MCF 10A (cell line): Measurements from ENCODE around the gene SLC39A13. TPM values are rescaled to one million over a fixed set of nuclear protein-coding genes. Genes with fewer than 3 reads are reported as not detected.

Experiments used
- BruUV-seq: library from RNA; stranded (reverse); fragments of 400-500 nt; replicated peaks from 2 replicates; lab custom pipeline; 2021; lab: Mats Ljungman, UMichigan
- CTCF ChIA-PET: fragments of 300-600 bp; sonication (Branson Sonifier 250); formaldehyde crosslinking; extraction: SDS; loops from one replicate; lab custom pipeline; 2021; ENCODE audit warnings: antibody characterized with exemption, inconsistent platforms; lab: Yijun Ruan, JAX
- POLR2A ChIA-PET: fragments of 300-600, 350-650 bp; sonication (Branson Sonifier 250); formaldehyde crosslinking; extraction: SDS; loops from one replicate; lab custom pipeline; 2020; ENCODE audit warnings: antibody characterized with exemption, inconsistent platforms; lab: Yijun Ruan, JAX
- DNase-seq: peaks from one replicate; pipeline ENCODE4 v3.0.0-alpha.2; 2018; ENCODE audit not compliant: unreplicated experiment
- H3K27ac Mint-ChIP-seq: one replicate; pipeline ENCODE4 v1.8.0; 2022; ENCODE audit warnings: mild to moderate bottlenecking, low read depth, mixed read lengths; ENCODE audit not compliant: unreplicated experiment
- H3K27me3 Mint-ChIP-seq: one replicate; pipeline ENCODE4 v1.8.0; 2022; ENCODE audit warnings: mixed read lengths; ENCODE audit not compliant: insufficient read depth, unreplicated experiment
- H3K36me3 Mint-ChIP-seq: one replicate; pipeline ENCODE4 v1.8.0; 2022; ENCODE audit warnings: mild to moderate bottlenecking, moderate library complexity, mixed read lengths; ENCODE audit not compliant: insufficient read depth, unreplicated experiment
- H3K4me1 Mint-ChIP-seq: one replicate; pipeline ENCODE4 v1.8.0; 2022; ENCODE audit warnings: mixed read lengths; ENCODE audit not compliant: insufficient read depth, unreplicated experiment
- H3K4me3 Mint-ChIP-seq: one replicate; pipeline ENCODE4 v1.8.0; 2022; ENCODE audit warnings: mild to moderate bottlenecking, moderate library complexity, mixed read lengths; ENCODE audit not compliant: unreplicated experiment
- H3K9me3 Mint-ChIP-seq: one replicate; pipeline ENCODE4 v1.8.0; 2022; ENCODE audit warnings: mixed read lengths; ENCODE audit not compliant: unreplicated experiment
- CTCF ChIP-seq: fragments of 200-600 bp; IDR thresholded peaks from one replicate; pipeline ENCODE4 v1.8.0; 2022; ENCODE audit warnings: antibody characterized with exemption, mild to moderate bottlenecking; ENCODE audit not compliant: unreplicated experiment
- intact Hi-C: fragments of 100-400 bp; cut with micrococcal nuclease; formaldehyde crosslinking; loops from 2 replicates; pipeline ENCODE4 v1.14.1; 2022
- total RNA-seq: library from RNA; stranded (reverse); gene quantifications from 2 replicates; pipeline ENCODE4 v1.2.3, GENCODE V29; 2022

Gene SLC39A13
- total RNA-seq, 1 experiment from 2014 or later = 56.5 TPM

GRCh38 chr11:47449541-47449940, 41.2 kb downstream of the SLC39A13 start:
- intact Hi-C loops = no loop called here
- CTCF ChIA-PET = interaction anchor here (0.6 kb wide), 1 partner anchor 168 kb away, joined by 3 read pairs; no protein-coding TSS in a partner anchor
- no TSS peak for BruUV-seq

GRCh38 chr11:47451436-47451835, 43.0 kb downstream of the SLC39A13 start:
- no peaks in the 10 kb centered on the region for H3K4me1 Mint-ChIP-seq

More at GRCh38 chr11:47449541-47449940, 41.2 kb downstream of the SLC39A13 start:
- H3K27ac Mint-ChIP-seq = no peak overlapping the region
- no peak for TF ChIP-seq CTCF
- no peak overlapping the region for H3K4me3 Mint-ChIP-seq
- H3K9me3 Mint-ChIP-seq = no peaks in the 10 kb centered on the region
- no peak for DNase-seq
- POLR2A ChIA-PET = interaction anchor here (1.4 kb wide), 1 partner anchor 23 kb away, joined by 4 read pairs; the partner anchor contains the start of gene PSMC3
- no peaks in the 10 kb centered on the region for H3K4me1 Mint-ChIP-seq
- peaks cover 6% of the 10 kb centered on the region for H3K36me3 Mint-ChIP-seq
- H3K27me3 Mint-ChIP-seq = no peaks in the 10 kb centered on the region

GRCh38 chr11:47451990-47452389, 43.6 kb downstream of the SLC39A13 start:
- H3K4me1 Mint-ChIP-seq = no peaks in the 10 kb centered on the region
- H3K9me3 Mint-ChIP-seq = no peaks in the 10 kb centered on the region
- no peak for DNase-seq
- no peak overlapping the region for H3K4me3 Mint-ChIP-seq
- no peaks in the 10 kb centered on the region for H3K27me3 Mint-ChIP-seq
- ChIA-PET CTCF (interaction anchor here (4.7 kb wide), 1 partner anchor 78 kb away, joined by 38 read pairs; no protein-coding TSS in a partner anchor), POLR2A (interaction anchor here (0.6 kb wide), 1 partner anchor 24 kb away, joined by 3 read pairs; no protein-coding TSS in a partner anchor)
- no peak for TF ChIP-seq CTCF
- intact Hi-C loops = no loop called here
- no TSS peak for BruUV-seq
- peaks cover 12% of the 10 kb centered on the region for H3K36me3 Mint-ChIP-seq
- no peak overlapping the region for H3K27ac Mint-ChIP-seq

More at GRCh38 chr11:47451436-47451835, 43.0 kb downstream of the SLC39A13 start:
- Mint-ChIP-seq H3K9me3 (no peaks in the 10 kb centered on the region), H3K27me3 (no peaks in the 10 kb centered on the region), H3K4me3 (no peak overlapping the region), H3K27ac (no peak overlapping the region), H3K36me3 (peaks cover 10% of the 10 kb centered on the region)
- no peak for TF ChIP-seq CTCF
- POLR2A ChIA-PET = no interaction called here
- CTCF ChIA-PET = interaction anchor here (4.7 kb wide), 1 partner anchor 78 kb away, joined by 38 read pairs; no protein-coding TSS in a partner anchor
- intact Hi-C loops = no loop called here
- no peak for DNase-seq
- BruUV-seq = no TSS peak

GRCh38 chr11:47453365-47453764, 45.0 kb downstream of the SLC39A13 start:
- no peak for TF ChIP-seq CTCF
- no TSS peak for BruUV-seq
- Mint-ChIP-seq H3K4me1 (no peaks in the 10 kb centered on the region), H3K9me3 (no peaks in the 10 kb centered on the region), H3K27me3 (no peaks in the 10 kb centered on the region), H3K4me3 (no peak overlapping the region), H3K36me3 (peaks cover 22% of the 10 kb centered on the region), H3K27ac (no peak overlapping the region)
- CTCF ChIA-PET = interaction anchor here (0.6 to 4.7 kb wide), 9 partner anchors 10 to 625 kb away, joined by 3 to 38 read pairs (median 3); no protein-coding TSS in a partner anchor
- POLR2A ChIA-PET = interaction anchor here (0.6 to 1.5 kb wide), 4 partner anchors 17 to 264 kb away, joined by 3 read pairs; no protein-coding TSS in a partner anchor
- intact Hi-C loops = no loop called here
- no peak for DNase-seq
